SU-DHL-6 (cell line): ENCODE data around the gene TET3.

Experiments
- H2AFZ ChIP-seq: fragments of 200-600 bp; sonication (generic); 2 replicates; pipeline ENCODE4 v1.6.1; 2014; ENCODE audit warnings: low read depth, mild to moderate bottlenecking, moderate library complexity, mixed read lengths, antibody characterized with exemption, low read length; ENCODE audit not compliant: severe bottlenecking
- H3F3A ChIP-seq: fragments of 200-600 bp; shearing (Covaris generic); 2 replicates; pipeline ENCODE4 v1.6.0; 2016; ENCODE audit warnings: antibody characterized with exemption, mild to moderate bottlenecking; ENCODE audit not compliant: insufficient read depth
- H3K27ac ChIP-seq: fragments of 200-600 bp; sonication (generic); 2 replicates; pipeline ENCODE4 v1.5.1; 2016; ENCODE audit warnings: low read depth, mild to moderate bottlenecking, low read length, moderate library complexity, mixed read lengths
- H3K27me3 ChIP-seq: fragments of 200-600 bp; sonication (generic), shearing (Covaris generic); 2 replicates; pipeline ENCODE4 v1.6.0; 2014; ENCODE audit warnings: mild to moderate bottlenecking, low read length
- H3K36me3 ChIP-seq: fragments of 200-600 bp; sonication (generic); 2 replicates; pipeline ENCODE4 v1.6.1; 2014; ENCODE audit warnings: mild to moderate bottlenecking, low read length, mixed read lengths
- H3K4me2 ChIP-seq: fragments of 300-600, 200-600 bp; shearing (Covaris generic), sonication (generic); 2 replicates; pipeline ENCODE4 v1.6.0; 2014; ENCODE audit warnings: low read length, low read depth, mild to moderate bottlenecking; ENCODE audit not compliant: poor library complexity, severe bottlenecking
- H3K4me3 ChIP-seq: fragments of 200-600 bp; sonication (generic); 2 replicates; pipeline ENCODE4 v1.5.1; 2014; ENCODE audit warnings: antibody characterized with exemption, low read length, mild to moderate bottlenecking, mixed read lengths; ENCODE audit not compliant: insufficient read depth, poor library complexity, severe bottlenecking
- H3K79me2 ChIP-seq: fragments of 200-600 bp; sonication (generic); 2 replicates; pipeline ENCODE4 v1.6.1; 2014; ENCODE audit warnings: mild to moderate bottlenecking, low read length, moderate library complexity; ENCODE audit not compliant: insufficient read depth
- H3K9ac ChIP-seq: fragments of 200-600 bp; sonication (generic); 2 replicates; pipeline ENCODE4 v1.7.0; 2014; ENCODE audit warnings: mild to moderate bottlenecking, low read length
- H3K9me2 ChIP-seq: fragments of 200-600 bp; sonication (generic); replicated peaks from 2 replicates; pipeline ENCODE4 v1.6.1; 2014; ENCODE audit warnings: low read length; ENCODE audit not compliant: insufficient read depth
- H3K9me3 ChIP-seq: fragments of 200-600 bp; sonication (generic); 2 replicates; pipeline ENCODE4 v1.6.1; 2014; ENCODE audit warnings: low read length, mixed read lengths; ENCODE audit not compliant: insufficient read depth
- H4K20me1 ChIP-seq: fragments of 200-600 bp; sonication (generic); 2 replicates; pipeline ENCODE4 v1.6.1; 2014; ENCODE audit warnings: low read depth, mild to moderate bottlenecking, antibody characterized with exemption, low read length, moderate library complexity, mixed read lengths
- CTCF ChIP-seq: fragments of 200-600 bp; sonication (generic); IDR thresholded peaks from one replicate; pipeline ENCODE4 v1.5.1; 2017; ENCODE audit warnings: antibody characterized with exemption, mild to moderate bottlenecking, low read length, moderate library complexity; ENCODE audit not compliant: insufficient read depth, poor library complexity, severe bottlenecking
- EZH2phosphoT487 ChIP-seq: fragments of 200-600 bp; sonication (generic), shearing (Covaris generic); conservative IDR thresholded peaks from 2 replicates; pipeline ENCODE4 v1.6.1; 2018; ENCODE audit warnings: mild to moderate bottlenecking, antibody characterized with exemption, low read length, moderate library complexity, mixed read lengths

The TET3 gene

GRCh38 chr2:73946666-73947065 lies 38.0 kb upstream of the TET3 start:
- Histone ChIP-seq H3K36me3 (peaks cover 33% of the 10 kb centered on the region; the same call in 1 of the 2 replicates), H4K20me1 (0 out of 2 replicates have a peak, but pooled peaks cover 6% of the 10 kb centered on the region), H2AFZ (no peak overlapping the region), H3K4me2 (no peak overlapping the region), H3K27ac (no peak overlapping the region), H3K9me2 (no peaks in the 10 kb centered on the region), H3K9ac (no peak overlapping the region), H3K4me3 (no peak overlapping the region), H3K9me3 (no peaks in the 10 kb centered on the region), H3K79me2 (peaks cover 49% of the 10 kb centered on the region), H3K27me3 (no peaks in the 10 kb centered on the region), H3F3A (no peaks in the 10 kb centered on the region)
- no peak for TF ChIP-seq EZH2phosphoT487
- TF ChIP-seq CTCF = no peak

GRCh38 chr2:73947412-73948018 lies 37.2 kb upstream of the TET3 start:
- H3K9me2 ChIP-seq = no peaks in the 10 kb centered on the region
- H3K9ac ChIP-seq = no peak overlapping the region
- H2AFZ ChIP-seq = no peak overlapping the region
- H3K27ac ChIP-seq = no peak overlapping the region
- peaks cover 33% of the 10 kb centered on the region; the same call in 1 of the 2 replicates for H3K36me3 ChIP-seq
- H3K4me2 ChIP-seq = no peak overlapping the region
- no peaks in the 10 kb centered on the region for H3K9me3 ChIP-seq
- peaks cover 41% of the 10 kb centered on the region for H3K79me2 ChIP-seq
- no peaks in the 10 kb centered on the region for H3F3A ChIP-seq
- no peak overlapping the region for H3K4me3 ChIP-seq
- no peak for TF ChIP-seq CTCF
- no peak for TF ChIP-seq EZH2phosphoT487
- 0 out of 2 replicates have a peak, but pooled peaks cover 6% of the 10 kb centered on the region for H4K20me1 ChIP-seq
- no peaks in the 10 kb centered on the region for H3K27me3 ChIP-seq

GRCh38 chr2:73949802-73950201 lies 34.9 kb upstream of the TET3 start:
- no peaks in the 10 kb centered on the region for H3K9me3 ChIP-seq
- no peak overlapping the region for H3K27ac ChIP-seq
- no peaks in the 10 kb centered on the region for H3K9me2 ChIP-seq
- no peaks in the 10 kb centered on the region for H3K27me3 ChIP-seq
- H3K79me2 ChIP-seq = peaks cover 24% of the 10 kb centered on the region
- TF ChIP-seq CTCF (no peak), EZH2phosphoT487 (no peak)
- H4K20me1 ChIP-seq = 0 out of 2 replicates have a peak, but pooled peaks cover 6% of the 10 kb centered on the region
- H3K4me2 ChIP-seq = no peak overlapping the region
- no peak overlapping the region for H3K9ac ChIP-seq
- H3F3A ChIP-seq = no peaks in the 10 kb centered on the region
- H3K36me3 ChIP-seq = peaks cover 36% of the 10 kb centered on the region
- no peak overlapping the region for H3K4me3 ChIP-seq
- H2AFZ ChIP-seq = no peak overlapping the region
